Stimulated activated CD8-positive, alpha-beta memory T cell treated with anti-CD3 and anti-CD28 coated beads, Interleukin-4, amount 100 ng/mL, for 4 hours (primary cell): ENCODE measurements around the gene ZNG1A.
"Not testable (repeated sequence)": the region's sequence is repeated elsewhere in the genome, so short reads cannot be mapped to it uniquely, and the experiment has no call there.

Experiments used
- DNase-seq, 2 donors: peaks; one replicate each; pipeline ENCODE4 v3.0.0-alpha.2; 2020; ENCODE audit warnings: low read depth in 2 of 2, low spot score in 1 of 2

The ZNG1A gene

DNA sequence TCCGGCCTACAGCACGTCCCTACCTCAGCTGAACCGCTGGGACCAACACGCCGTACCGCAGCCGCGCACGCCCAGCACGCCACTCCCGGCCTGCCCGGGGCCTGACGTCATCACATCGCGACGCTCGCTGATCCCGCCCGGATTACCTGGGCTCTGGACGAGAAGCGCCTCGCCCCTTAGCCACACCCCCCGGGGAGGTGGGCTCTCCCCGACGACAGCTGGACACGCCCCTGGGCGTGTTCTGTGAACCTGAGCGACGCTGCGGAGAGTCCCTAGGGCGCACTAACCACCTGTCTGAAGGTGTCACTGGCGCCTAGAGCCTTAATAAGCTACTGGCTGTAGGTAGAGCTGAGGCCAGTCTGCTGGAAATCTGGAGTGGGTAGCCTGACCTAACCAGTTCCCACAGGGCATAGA lies at the start of gene ZNG1A:
Gene ZNG1A (minus strand): TSS at position 87 of the 414 bp plus-strand sequence. CDS start 87 bp downstream, outside the sequence.
- peak; percentile 25 to 69 for DNase-seq

DNA sequence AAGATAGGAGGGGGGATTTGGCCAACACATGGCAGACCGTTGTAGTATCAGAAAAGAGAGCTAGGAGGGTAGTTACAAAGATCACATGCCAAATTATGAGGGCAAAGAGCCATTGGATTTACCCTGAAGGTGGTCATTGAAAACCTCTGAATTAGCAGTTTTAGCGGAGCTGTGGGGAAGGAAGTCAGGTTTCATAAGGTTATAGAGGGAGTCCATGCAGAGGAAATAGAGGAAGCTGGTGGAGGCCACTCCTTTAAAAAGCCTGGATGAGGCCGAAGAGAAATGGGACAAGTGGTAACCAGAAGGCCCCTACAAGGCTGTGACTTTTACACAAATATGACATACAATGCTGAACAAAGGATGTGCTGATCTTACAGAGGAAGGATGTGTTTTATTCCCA lies 49.0 kb upstream of the ZNG1A start:
- DNase-seq: no peak

DNA sequence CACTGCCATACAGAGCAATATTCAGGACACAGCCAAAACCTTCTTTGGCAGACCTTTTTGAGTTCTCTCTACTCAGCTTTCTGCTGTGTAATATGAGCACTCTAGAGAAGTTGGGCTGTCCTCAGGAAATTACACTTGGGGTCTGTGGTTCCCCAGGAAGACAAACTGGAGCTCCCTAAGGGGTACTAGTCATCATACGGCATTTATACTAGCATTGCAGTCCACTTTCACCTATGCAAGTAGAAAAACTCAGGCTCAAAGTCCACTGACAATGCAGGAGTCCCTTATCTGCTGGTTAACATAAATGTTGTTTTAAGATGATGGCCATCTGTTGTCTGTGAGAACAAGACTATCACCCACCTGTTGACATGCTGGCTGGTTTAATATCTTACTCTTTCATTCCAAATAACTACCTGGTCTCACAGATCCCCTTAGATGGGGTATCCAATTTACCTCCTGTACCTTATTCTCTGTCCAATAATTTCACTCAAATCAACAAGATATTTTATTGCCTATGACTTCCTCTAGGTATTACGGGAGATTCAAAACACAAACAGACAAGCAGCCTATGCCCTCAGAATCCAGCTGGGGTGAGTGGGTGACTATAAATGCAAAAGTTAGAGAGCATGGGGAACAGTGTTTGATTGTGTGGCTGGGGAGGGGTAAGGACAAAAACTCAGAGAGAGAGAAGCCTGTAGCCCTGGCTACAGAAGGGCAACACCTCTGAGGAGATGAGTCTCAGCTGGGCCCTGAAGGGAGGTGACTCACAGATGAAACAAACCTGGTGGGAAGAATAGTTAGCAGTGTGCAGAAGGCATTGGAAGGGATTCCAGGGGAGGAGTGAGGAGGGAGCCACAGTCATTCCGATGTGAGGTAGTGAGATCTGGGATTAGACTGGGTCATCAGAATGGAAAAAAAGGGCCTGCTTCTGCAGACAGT lies 46.0 kb upstream of the ZNG1A start:
- no peak for DNase-seq

DNA sequence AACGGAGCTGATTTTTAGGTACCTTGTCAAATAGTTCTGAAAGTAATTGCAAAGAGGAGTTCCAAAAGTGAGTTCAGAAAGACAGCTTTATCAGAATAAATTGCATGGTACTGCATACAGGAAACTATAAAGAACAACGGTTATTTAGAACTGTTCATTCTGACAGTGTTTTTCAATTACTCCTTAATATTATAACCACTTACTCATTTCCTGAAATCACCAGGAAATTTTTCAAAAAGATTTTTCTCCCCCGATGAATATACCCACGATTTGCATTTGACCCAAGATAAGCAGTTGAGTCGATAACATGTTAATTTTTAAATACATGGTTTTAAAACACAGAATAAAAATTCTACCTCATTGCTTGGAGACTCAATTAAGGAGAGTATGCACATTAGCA lies 45.2 kb upstream of the ZNG1A start:
- no peak for DNase-seq

DNA sequence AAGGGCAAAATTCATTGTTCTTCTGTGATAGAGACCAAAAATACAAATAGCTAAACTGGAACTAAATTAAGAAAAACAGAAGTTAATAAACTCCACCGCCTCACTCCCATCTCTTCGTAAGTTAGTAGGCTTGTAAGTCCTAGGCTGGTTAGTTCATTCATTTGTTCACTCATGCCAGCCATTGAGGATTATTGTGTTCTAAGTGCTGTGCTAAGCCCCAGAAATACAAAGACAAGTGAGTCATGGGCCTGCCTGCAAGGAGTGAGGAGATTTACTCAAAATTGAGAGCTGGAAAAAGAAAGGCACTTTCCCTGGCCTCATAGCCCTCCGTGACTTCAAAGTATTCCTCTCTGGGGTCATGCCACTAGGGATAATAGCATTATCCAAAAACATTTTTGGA lies 44.3 kb upstream of the ZNG1A start:
- no peak for DNase-seq

DNA sequence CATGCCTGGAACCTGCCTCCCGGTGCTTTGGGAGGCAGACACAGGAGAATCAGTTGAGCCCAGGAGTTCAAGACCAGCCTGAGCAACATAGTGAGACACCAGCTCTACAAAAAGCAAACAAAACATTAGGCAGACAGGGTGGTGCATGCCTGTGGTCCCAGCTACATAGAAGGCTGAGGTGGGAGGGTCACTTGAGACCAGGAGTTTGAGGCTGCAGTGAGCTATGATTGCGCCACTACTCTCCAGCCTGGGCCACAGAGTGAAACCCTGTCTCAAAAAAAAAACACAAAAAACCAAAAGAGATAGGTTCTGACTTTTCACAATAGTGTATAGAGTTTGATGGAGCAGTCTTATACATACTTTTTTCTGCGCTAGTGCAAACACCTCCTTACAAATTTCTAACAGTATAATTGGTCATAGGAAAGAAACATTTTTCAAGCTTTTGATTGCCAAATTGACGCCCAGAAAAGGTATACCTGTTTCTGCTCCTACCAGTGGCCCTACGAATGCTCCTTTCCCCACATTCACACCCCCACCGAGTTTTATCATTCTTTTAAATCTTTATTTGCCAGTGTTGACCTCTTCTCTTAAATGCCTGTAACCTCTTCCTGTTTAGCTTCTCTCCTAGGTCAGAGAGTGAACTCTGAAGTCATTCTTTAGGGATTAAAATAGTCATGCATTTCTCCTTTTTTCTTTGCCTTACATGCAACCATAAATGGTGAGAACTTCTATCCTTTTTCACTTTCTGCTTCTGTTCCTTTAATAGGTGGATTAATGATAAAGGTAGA lies 43.3 kb upstream of the ZNG1A start:
- DNase-seq: no peak

DNA sequence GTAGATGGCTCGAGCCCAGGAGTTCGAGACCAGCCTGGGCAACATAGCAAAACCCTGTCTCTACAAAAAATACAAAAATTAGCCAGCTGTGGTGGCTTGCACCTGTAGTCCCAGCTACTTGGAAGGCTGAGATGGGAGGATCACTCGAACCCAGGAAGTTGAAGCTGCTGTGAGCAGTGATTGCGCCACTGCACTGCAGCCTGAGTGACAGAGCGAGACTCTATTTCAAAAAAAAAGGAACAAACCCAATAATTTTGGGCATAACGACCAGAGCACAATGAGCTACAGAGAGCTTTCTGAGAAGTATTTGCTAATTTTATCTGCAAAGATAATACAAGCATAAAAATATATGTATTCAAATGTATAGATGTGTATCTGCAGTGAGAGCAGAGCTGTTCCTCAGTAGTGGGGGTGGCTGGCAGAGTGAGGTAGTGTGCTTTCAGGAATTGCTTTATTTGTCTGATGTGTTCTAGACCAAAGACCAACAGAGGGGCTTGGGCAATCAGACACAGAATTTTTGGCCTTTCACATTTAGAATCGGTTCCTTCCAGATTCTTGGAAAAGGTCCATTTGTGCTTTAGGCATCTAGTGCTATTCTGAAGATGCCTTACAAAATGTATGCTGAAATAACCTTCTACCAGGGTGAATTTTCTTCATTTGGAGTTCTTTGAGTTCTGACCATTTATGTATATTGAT lies 41.0 kb upstream of the ZNG1A start:
- no peak for DNase-seq

DNA sequence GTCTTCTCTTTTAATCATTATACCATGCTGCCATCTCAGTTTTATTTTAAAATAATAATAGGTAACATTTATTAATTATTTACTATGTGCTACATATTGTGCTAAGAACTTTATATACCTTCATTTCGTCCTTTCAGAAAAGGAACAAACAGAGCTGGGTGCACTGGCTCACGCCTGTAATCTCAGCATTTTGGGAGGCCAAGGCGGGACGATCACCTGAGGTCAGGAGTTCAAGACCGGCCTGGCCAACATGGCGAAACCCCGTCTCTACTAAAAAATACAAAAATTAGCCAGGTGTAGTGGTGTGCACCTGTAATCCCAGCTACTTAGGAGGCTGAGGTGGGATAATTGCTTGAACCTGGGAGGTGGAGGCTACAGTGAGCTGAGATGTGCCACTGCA lies 40.2 kb upstream of the ZNG1A start:
- not testable (repeated sequence) for DNase-seq

DNA sequence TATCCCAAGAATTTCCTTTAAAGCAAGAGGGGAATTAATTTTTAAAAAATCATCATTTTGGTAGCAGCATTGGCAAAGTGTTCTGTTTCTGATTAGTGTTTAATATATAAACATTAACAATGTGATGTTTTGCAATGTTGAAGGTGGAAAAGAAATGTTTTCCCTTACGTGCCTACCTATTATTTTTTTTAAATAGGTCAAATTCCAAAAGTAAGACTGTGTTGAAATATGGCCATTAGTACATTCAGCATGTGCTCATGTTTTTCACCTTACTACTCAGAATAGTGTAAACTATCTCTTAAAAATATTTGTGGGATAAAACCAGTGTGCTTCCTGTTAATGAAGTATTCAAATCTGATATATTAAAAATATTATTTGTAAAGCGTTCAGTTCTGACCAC lies 39.1 kb upstream of the ZNG1A start:
- no peak for DNase-seq

DNA sequence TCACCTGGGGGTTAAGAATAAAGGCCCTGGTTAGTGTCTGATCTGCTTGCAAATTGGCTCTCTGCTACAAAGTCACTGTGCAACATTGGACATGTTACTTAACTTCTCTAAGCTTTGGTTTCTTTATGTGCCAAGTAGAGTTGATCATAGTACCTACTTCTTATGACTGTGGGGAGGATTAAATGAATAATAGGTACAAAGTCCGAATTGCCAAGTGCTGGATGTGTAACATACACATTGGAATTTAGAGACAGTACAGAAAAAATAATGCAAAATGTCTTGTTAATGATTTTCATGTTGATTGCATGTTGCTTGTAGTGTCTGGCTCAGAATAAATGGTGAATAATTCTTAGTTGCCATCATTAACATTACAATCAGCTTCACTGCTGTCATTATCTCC lies 38.0 kb upstream of the ZNG1A start:
- no peak for DNase-seq

DNA sequence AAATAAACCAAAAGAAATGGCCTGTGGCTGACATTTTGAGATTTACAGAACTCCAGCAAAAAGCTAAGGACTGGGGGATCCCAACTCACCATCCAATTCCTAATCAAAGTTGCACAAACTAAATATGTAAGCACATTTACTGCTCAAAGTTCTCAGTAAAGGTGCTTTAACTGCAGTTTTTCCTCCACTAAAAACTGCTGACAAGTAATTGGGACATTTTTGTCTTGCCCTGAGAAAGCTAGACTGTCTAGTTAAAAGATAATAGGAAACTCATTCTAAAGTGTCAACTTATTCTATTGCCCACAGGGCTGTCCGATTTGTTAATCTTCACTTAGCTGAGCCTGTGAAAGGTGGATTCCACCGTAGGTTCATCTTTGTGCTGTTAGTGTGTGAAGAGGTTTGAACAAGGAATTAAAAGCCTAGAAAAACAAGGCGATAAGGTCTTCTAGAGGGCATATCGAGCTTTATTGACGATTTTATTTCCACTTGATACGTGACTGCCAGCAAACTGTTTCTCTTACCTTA lies 36.8 kb upstream of the ZNG1A start:
- no peak for DNase-seq

DNA sequence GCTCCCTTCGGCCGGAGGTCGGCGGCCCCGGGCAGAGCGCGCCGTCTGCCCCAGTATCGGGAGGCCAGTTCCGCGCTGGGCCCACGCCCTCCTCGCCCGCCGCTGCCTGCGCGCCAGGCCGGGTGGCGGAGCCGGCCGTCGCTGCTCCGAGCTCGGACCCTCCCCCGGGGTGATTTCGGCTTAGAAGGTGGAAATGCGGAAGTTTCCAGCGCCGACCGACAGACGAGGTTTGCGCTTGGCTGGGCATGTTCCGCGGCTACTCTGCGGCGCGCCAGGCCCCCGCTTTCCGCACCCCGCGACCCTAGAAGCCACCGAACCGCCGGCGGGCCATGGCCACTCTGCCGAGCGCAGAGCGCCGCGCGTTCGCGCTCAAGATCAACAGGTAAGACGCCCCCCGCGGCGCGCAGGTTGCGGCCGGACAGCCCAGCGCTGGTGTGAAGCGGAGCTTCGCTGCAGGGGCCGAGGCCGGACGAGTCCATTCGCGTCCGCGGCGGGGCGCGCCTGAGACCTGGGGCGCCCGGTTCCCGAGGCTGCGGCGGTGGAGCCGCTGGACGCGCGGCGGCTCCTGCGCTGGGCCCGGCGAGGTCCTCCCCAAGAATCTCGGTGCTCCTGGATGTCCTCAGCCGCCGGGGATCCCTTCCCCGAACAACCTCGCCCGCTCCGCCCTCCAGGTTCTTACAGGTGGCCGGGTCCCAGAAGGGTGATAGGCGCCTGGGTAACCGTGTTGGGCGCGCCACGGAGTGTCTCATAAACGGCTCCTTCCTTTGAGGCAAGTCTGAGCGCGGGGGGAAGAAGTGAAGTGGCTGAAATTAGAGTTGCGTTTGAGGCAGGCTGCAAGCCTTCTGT lies 36.0 kb upstream of the ZNG1A start, which contains the start of gene DOCK8:
Gene DOCK8 (plus strand): TSS at position 218 of the 846 bp plus-strand sequence. CDS start 112 bp downstream, at position 330.
- peak; percentile 13 to 33 for DNase-seq

DNA sequence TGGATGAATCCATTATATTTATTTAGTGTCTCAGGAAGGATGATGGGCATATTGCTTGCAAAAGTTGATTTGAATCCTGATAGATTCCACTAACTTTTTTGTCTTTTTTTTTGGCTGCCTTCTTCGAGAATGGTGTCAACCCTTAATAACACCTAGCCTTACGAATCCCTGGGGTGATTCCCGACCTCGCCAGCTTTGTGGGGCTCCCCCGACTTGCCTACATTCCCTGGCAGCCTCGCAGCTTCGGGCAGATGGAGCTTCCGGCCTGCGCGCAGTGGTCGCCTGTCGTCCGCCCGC lies 35.4 kb upstream of the ZNG1A start:
- DNase-seq: no peak

DNA sequence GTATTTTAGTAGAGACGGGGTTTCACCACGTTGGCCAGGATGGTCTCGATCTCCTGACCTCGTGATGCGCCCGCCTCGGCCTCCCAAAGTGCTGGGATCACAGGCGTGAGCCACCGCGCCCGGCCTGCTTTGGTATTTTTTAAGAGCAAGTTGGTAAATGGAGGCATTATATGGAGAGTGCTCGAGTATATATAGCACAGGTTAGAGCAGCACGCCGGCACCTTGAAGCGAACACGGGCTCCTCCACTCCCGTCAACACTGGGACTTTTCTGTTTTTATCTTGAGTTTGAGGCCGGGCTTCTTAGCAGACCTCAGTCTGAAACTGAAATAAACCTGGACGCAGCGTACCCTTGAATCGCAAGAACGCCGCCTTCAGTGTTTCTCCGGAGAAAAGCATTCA lies 35.0 kb upstream of the ZNG1A start:
- DNase-seq: not testable (repeated sequence)

DNA sequence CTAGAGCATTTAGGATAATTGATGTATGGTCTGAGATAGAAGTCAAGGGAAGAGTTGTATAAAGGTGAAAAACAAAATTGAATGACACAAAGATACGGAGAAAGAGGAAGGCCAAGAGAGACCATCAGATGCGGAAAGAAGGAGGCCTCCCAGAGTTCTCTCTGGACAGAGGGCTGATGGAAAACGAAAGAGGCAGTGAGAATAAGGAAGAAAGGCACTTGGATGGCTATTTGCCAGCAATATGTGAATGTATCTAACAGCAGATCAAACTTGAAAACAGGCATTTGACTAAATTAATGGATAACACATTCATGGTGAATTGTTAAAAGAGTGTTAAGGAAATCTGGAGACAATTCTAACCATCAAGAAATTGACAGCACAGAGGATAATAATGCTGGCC lies 33.4 kb upstream of the ZNG1A start:
- no peak for DNase-seq

DNA sequence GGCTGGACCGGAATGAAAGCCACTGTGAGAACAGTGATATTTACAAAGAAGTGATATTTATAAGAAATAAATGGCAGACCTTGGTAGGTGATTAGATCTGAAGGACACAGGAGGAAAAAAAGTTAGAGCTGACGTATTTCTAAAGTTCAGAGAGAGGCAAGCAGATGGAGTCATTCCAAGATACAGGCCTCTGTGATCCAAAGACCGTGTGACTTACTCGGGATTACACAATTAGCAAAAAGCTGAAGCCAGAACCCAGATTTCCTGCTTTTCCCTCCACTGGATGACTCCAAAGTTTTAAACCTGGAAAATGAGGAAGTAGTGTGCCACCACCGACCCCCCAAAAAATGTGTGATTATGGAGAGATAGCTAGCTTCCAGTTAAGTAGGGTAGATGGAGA lies 32.7 kb upstream of the ZNG1A start:
- DNase-seq: no peak

DNA sequence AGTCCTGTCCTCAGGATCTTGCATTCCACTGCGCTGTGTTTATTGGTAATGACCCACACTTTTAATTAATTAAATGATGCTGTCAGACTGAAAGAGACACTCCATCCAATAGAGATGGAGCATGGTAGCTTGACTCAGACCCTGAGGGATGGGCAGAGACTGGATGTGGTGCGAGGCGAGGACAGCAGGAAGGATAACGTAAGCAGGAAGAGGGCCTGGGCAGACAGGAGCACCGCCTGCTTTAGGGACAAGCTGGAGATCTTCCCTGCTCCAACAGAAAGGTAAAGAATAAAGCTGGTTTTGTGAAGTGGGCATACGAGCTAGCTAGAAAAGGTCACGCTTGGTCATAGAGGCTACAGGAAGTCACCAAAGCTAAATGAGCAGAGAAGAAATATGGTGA lies 32.2 kb upstream of the ZNG1A start:
- DNase-seq: no peak

DNA sequence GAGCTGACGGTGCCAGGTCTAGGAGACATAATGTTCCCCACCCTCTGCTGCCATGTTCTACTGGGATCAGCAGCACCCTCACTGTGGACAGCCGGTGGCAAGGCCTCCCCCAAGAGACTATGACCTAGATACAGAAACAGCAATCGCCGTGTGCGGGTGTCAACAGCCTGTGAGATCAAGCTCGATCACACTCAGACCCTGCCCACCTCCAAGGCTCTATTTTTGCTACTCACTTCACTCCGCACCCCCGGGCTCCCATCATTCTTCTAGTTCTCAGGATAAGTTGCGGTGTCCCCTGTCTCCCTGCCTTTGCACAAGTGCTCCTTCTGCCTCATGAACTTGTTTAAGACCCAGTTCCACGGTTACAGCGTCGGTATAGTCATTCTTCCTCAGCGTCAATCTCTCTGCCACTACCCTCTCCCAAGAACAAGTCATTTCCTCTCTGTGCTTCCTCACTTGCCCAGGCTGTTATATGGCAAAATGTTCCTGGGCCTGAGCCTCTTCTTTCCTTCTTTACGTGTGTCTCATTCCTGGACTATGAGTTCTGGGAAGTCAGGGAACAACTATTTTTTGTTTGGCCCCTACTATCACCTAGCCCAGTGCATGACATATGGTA lies 30.4 kb upstream of the ZNG1A start:
- DNase-seq: no peak

DNA sequence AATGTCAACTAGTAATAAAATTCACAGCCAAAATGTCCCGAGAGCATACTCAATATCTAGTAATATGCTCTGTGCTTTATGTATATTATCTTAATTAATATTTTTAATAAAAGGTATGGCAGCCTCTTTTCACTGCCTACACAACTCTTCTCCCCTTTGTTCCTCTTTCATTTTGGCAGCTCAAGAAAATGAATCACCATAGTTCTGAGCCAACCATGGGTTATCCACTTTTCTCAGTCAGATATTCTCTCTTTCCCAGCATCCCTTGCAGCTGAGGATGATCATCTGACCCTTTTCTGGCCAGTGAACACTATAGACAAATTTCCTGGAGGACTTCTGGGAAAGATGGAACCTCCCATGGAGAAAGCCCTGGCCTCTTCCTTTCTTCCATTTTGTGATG lies 27.6 kb upstream of the ZNG1A start:
- DNase-seq: no peak

DNA sequence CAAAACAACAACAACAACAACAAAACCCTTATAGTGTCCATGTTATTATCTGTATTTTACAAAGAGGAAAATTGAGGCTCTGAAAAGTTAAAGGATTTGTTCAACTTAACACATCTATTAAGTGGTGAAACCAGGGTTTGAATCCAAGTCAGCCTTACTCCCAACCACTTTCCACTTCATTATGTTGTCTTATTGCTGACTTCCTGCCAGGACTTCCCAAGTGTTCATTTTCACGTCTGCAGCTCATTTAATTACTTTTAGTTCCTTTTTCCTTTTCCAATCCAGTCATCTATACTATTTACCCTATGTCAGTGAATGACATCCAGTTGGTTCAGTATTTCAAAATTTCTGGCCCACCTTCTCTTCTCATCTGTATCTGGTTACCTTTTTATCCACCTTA lies 20.7 kb upstream of the ZNG1A start:
- not testable (repeated sequence) for DNase-seq
